ENCODE results near the gene ITGB1BP2.
"Not testable (repeated sequence)": the region's sequence is repeated elsewhere in the genome, so short reads cannot be mapped to it uniquely, and the experiment has no call there.

DNA sequence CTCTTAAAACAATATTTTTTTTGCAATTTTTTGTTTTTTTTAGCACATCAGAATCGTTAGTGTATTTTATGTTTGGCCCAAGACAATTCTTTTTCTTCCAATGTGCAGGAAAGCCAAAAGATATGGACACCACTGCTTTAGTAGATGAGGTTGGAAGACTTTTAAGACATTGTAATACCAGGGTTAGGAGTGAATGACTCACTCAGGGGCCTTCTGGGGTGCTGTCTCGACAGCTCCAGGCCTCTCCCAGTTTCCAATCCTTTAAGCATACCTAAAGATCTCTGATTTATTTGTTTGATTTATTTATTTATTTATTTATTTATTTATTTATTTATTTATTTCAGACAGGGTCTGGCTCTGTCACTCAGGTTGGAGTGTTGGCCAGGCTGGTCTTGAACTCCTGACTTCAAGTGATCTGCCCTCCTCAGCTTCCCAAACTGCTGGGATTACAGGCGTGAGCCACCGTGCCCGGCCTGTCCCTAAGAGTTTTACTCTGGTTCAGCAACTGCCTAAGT is 47.7 kb downstream of the ITGB1BP2 start:
- TF ChIP-seq POLR2AphosphoS5 (IDR thresholded peaks at IDR 0.05; ENCODE audit: insufficient read depth in 1 of 2, low read depth in 1 of 2); POLR2A (IDR thresholded peaks at IDR 0.05): not testable (repeated sequence)

Data from vagina (tissue), 2 donors.